VCaP (cell line): ENCODE data around the gene SCN8A.

ENCODE experiments used
- H3K27ac ChIP-seq: fragments of 450-650 bp; 2 replicates; pipeline ENCODE4 v1.5.1; 2017
- TF ChIP-seq, protein P1 (sequence below): fragments of 450-650 bp; conservative IDR thresholded peaks from 2 replicates; pipeline ENCODE4 v1.5.1; 2017; ENCODE audit warnings: mild to moderate bottlenecking, moderate library complexity

Gene SCN8A

DNA sequence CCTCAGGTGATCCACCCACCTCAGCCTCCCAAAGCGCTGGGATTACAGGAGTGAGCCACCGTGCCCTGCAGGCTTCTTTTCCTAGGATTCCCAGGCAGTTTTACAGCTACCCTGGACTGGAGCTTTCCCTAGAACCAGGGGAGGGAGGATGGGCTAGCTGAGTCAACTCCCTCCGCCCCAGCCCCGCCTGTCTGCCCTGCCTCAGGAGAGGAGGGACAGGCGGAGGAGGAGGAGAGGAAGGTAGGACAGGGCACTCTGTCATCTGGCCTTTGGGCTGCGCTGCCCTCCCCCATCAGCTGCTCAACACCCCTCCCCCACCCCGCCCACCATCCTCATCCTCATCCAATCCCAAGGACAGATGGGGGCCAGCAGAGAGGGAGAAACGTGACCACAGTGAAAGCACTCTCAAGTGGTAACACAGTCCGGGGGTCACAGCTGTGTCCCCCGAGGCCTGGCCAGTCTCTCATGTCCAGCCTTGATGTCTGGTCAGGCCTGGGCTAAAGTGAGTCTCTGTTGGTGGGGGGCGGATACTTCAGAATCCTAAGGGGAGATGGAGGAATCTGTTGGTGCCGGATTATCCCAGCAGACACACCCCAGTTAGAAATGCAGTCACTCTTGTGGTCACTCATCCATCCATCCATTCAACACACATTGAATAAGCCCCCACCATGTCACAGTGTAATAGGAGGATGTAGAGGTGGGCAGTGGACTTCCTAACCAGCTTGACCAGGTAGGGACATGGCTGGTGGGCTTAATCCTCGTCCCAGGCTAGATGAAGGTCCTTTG lies 245.2 kb downstream of the SCN8A start:
- no peak overlapping the region for H3K27ac ChIP-seq
- TF ChIP-seq, protein P1, sequence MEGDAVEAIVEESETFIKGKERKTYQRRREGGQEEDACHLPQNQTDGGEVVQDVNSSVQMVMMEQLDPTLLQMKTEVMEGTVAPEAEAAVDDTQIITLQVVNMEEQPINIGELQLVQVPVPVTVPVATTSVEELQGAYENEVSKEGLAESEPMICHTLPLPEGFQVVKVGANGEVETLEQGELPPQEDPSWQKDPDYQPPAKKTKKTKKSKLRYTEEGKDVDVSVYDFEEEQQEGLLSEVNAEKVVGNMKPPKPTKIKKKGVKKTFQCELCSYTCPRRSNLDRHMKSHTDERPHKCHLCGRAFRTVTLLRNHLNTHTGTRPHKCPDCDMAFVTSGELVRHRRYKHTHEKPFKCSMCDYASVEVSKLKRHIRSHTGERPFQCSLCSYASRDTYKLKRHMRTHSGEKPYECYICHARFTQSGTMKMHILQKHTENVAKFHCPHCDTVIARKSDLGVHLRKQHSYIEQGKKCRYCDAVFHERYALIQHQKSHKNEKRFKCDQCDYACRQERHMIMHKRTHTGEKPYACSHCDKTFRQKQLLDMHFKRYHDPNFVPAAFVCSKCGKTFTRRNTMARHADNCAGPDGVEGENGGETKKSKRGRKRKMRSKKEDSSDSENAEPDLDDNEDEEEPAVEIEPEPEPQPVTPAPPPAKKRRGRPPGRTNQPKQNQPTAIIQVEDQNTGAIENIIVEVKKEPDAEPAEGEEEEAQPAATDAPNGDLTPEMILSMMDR, result no peak

DNA sequence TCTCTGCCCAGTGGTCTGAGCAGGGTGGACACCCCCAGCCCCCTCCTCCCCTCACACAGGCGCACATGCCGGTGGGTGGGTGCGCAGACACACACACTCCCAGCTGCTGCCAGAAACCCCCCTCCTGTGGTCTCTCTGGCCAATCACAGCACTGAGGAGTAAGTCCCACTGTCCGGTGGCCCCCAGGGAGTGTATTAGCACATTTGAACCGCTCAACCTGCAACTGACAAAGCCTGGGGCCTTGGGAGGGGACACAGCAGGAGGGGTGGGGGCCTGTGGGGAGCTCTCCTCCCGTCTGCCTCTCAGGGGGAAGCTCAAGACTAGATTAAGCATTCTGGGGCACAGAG lies 245.8 kb downstream of the SCN8A start:
- TF ChIP-seq, protein P1, result no peak
- no peak overlapping the region for H3K27ac ChIP-seq

DNA sequence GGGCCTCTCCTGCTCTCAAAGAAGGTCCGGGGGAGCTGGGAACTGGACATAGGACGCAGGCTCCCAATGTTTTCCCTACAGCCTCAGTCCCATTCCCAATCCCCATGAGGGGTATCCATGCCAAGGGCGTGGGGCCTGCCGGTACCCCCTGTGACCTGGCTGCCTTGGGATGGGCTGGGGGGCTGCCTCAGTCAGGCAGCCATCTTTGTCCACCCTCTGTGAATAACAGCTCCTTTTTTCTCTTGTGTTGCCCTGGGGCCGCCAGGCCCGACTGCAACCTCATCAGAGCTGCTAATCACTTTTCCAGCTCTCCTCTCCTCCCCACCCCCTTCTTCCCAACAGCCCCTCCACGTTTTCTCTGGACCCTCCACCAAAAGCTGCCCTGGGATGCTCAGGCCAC lies 246.3 kb downstream of the SCN8A start:
- TF ChIP-seq, protein P1, result no peak
- H3K27ac ChIP-seq, result no peak overlapping the region

DNA sequence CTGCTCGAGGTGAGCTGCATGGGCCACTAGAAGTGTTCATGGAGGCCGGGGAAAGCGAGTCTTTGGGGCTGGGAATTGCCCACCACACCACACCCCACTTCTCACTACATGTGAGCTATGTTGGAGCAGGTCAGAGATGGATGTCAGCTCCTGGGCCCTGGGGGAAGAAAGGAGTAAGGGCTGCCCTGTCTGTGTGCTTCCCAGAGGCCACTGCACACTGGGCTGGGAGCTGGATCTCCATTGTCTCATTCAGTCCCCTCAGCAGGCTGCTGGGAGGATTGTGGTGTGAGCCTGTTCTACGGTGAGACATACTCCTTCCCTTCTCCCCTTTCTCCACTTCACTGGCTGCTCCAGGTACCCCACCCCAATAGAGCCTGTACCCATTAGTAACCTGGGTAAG lies 247.0 kb downstream of the SCN8A start:
- H3K27ac ChIP-seq, result no peak overlapping the region
- TF ChIP-seq, protein P1, result no peak

DNA sequence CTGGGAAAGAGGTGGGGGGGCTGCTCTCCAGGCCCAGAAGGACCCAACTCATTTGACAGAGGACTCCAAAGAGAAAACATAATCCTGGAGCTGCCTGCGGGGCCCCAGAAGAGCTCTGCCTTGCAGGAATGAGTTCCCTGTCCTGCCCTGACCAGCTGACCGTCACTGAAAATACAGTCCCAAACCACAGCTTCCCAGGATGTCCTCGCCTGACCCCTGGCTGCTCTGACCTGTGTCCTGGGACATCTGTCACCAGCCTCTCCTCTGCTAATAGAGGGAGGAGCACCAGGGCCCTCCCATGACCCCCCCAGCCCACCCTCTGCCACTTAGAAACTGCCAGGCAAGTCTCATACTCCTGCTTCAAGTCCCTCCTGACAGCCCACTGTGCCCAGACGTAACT lies 247.7 kb downstream of the SCN8A start:
- TF ChIP-seq, protein P1, result no peak
- no peak overlapping the region for H3K27ac ChIP-seq

DNA sequence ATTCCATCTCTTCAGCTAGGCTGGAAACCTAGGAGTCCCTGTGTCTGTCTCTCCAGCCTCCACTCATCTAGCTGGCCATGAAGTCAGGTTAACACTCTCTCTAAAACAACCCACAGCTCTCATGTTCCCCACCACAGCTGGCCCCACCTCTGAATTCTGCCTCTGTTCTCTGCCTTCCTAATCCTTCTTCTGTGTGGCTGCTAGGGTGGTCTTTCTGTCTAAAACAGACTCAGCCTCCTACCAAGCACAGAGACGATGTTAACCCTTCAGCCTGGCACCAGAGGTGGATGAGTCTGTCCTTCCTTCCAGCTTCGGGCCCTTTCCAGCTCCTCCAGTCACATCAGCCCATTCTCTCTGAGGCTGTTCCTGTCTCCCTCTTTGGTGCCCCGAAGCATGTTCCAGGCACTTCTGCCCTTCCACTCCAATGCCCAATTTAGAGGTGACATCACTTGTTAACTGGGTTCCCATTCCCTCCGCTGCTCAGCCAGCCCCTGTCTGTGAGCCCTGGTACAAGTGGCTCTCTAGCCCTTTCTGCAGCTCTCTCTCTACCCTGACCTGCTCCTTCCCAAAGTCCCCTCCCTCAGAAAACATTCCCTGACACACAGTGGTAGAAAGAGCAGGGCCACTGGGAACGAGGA lies 248.4 kb downstream of the SCN8A start:
- TF ChIP-seq, protein P1, result no peak
- H3K27ac ChIP-seq, result no peak overlapping the region

DNA sequence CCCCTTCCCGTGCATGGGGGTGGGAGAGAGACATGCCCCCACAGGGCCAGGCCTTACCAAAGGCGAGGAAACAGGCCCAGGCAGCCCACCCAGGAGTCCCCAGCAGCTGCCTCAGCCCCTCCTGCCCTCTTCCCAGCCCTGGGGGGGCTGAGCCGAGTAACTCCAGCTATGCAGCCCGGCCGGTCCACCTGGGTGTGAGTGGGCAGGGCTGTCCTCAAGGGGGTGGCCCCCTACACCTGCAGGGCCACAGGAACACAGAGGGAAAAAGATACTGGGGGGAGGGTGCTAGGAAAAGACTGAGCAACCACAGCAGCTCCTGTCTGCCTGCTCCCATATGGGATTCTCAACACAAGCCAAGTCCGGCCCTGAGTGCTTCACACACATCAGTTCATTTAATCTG lies 249.9 kb downstream of the SCN8A start:
- TF ChIP-seq, protein P1, result no peak
- no peak overlapping the region for H3K27ac ChIP-seq
